ENCODE measurements around the gene TRIM67. TPM values are rescaled to one million over a fixed set of nuclear protein-coding genes. Genes with fewer than 3 reads are reported as not detected.

Gene TRIM67
- total and polyA plus RNA-seq, 9 donors = 0.02 to 0.92 (median 0.05) TPM; not detected in 6

GRCh38 chr1:231217056-231217455, 55.2 kb downstream of the TRIM67 start:
- Histone ChIP-seq H3K27me3 (no peaks in the 10 kb centered on the region), H3K9me3 (no peaks in the 10 kb centered on the region), H3K36me3 (no peaks in the 10 kb centered on the region), H3K4me3 (no peak overlapping the region), H3K4me1 (ENCODE audit: insufficient read depth) (no peaks in the 10 kb centered on the region), H3K27ac (no peak overlapping the region)
- DNase-seq = no peak
- intact Hi-C loops (cut with DNase I) = loop anchor here in 1 of 4 donors (10.0 kb wide), 1 partner anchor 302 kb away; no protein-coding TSS in a partner anchor
- WGBS, 3 donors = 78 to 83% (median 80%) methylated on average over 11 of the region's 11 CpGs
- no peak for TF ChIP-seq POLR2A (IDR thresholded peaks at IDR 0.05)
- TF ChIP-seq EP300 (IDR thresholded peaks at IDR 0.05) = no peak
- no peak for TF ChIP-seq CTCF (IDR thresholded peaks at IDR 0.05)

GRCh38 chr1:231218078-231218477, 56.2 kb downstream of the TRIM67 start:
- intact Hi-C loops (cut with DNase I) = loop anchor here in 1 of 4 donors (10.0 kb wide), 1 partner anchor 303 kb away; no protein-coding TSS in a partner anchor
- TF ChIP-seq CTCF (IDR thresholded peaks at IDR 0.05) (no peak), POLR2A (IDR thresholded peaks at IDR 0.05) (no peak), EP300 (IDR thresholded peaks at IDR 0.05) (no peak)
- H3K9me3 ChIP-seq = no peaks in the 10 kb centered on the region
- 65 to 71% (median 67%) methylated on average over 6 of the region's 6 CpGs for WGBS, 3 donors
- DNase-seq = no peak
- H3K36me3 ChIP-seq = no peaks in the 10 kb centered on the region
- no peak overlapping the region for H3K4me3 ChIP-seq
- no peaks in the 10 kb centered on the region for H3K4me1 ChIP-seq (ENCODE audit: insufficient read depth)
- no peaks in the 10 kb centered on the region for H3K27me3 ChIP-seq
- no peak overlapping the region for H3K27ac ChIP-seq

GRCh38 chr1:231219422-231220401, 57.9 kb downstream of the TRIM67 start:
- H3K4me3 ChIP-seq = no peak overlapping the region
- no peak overlapping the region for H3K27ac ChIP-seq
- WGBS, 3 donors = 64 to 73% (median 70%) methylated on average over 10 of the region's 10 CpGs
- TF ChIP-seq CTCF (IDR thresholded peaks at IDR 0.05) (no peak), POLR2A (IDR thresholded peaks at IDR 0.05) (no peak), EP300 (IDR thresholded peaks at IDR 0.05) (no peak)
- H3K27me3 ChIP-seq = no peaks in the 10 kb centered on the region
- no peaks in the 10 kb centered on the region for H3K36me3 ChIP-seq
- no peak for DNase-seq
- no peaks in the 10 kb centered on the region for H3K4me1 ChIP-seq (ENCODE audit: insufficient read depth)
- no peaks in the 10 kb centered on the region for H3K9me3 ChIP-seq
- intact Hi-C loops (cut with DNase I) = loop anchor here in 1 of 4 donors (10.0 kb wide), 1 partner anchor 305 kb away; no protein-coding TSS in a partner anchor

GRCh38 chr1:231220801-231221200, 58.9 kb downstream of the TRIM67 start:
- intact Hi-C loops (cut with DNase I) = no loop called here
- Histone ChIP-seq H3K9me3 (no peaks in the 10 kb centered on the region), H3K4me3 (no peak overlapping the region), H3K4me1 (ENCODE audit: insufficient read depth) (no peaks in the 10 kb centered on the region), H3K27ac (no peak overlapping the region), H3K36me3 (no peaks in the 10 kb centered on the region), H3K27me3 (no peaks in the 10 kb centered on the region)
- TF ChIP-seq CTCF (IDR thresholded peaks at IDR 0.05) (no peak), POLR2A (IDR thresholded peaks at IDR 0.05) (no peak), EP300 (IDR thresholded peaks at IDR 0.05) (no peak)
- no peak for DNase-seq
- WGBS, 3 donors = 81 to 85% (median 85%) methylated on average over 11 of the region's 11 CpGs
